Activated CD8-positive, alpha-beta memory T cell treated with anti-CD3 and anti-CD28 coated beads, Interleukin-2, amount 50 U/mL, for 48 hours (primary cell): ENCODE results near the gene TRMU.

Source experiments
- DNase-seq: peaks from one replicate; pipeline ENCODE4 v3.0.0-alpha.2; 2020

Gene TRMU

DNA sequence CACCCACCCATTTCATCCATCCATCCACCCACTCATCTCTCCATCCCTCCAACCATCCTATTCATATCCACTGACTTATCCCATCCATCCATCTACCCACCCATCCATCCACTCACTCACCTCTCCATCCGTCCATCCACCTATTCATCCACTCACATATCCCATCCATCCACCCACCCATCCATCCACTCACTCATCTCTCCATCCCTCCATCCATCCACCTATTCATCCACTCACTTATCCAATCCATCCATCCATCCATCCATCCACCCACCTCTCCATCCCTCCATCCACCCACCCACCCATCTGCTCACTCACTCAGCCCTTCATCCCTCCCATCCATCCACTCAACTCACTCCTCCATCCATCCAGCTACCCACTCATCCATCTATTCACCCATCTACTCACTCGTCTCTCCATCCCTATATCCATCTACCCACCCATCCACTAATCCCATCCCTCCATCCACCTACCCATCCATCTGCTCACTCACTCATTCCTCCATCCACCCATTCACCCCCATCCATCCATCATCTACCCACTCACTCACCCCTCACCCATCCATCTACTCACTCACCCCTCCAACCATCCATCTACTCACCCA, 36.2 kb downstream of the TRMU start:
- DNase-seq, result no peak

DNA sequence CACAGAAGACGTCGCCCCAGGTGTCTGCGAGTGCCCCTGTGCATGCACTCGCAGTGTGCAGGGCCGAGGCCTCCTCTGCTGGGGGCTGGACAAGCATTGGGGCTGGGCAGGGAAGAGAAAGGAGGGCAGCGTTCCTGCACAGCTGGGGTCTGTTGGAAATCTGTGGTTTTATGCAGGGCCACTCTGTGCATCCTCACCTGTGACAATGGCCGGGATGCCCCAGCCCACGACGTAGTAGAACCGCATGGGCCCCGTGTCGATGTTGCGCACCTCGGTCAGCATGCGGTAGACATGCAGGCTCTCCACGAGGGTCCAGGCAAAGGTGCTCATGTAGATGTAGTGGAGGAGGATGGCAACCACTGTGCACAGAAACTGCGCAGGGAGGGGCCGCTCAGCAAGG, 37.2 kb downstream of the TRMU start:
- no peak for DNase-seq

DNA sequence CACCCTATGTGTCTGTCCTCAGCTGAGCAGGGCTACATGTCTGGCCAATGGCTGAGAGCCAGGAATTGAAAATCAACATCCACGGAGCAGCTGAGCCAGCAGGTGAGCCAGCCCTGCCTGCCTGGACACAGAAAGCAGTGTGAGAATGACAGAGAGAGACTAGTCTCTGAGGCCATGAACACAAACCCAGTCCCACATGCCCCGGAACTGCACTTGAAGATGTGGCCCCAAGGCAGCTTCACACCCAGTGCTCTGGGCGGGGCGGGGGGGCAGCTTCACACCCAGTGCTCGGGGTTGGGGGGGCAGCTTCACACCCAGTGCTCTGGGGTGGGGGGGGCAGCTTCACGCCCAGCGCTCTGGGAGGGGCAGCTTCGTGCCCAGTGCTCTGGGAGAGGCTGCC, 37.6 kb downstream of the TRMU start:
- no peak for DNase-seq

DNA sequence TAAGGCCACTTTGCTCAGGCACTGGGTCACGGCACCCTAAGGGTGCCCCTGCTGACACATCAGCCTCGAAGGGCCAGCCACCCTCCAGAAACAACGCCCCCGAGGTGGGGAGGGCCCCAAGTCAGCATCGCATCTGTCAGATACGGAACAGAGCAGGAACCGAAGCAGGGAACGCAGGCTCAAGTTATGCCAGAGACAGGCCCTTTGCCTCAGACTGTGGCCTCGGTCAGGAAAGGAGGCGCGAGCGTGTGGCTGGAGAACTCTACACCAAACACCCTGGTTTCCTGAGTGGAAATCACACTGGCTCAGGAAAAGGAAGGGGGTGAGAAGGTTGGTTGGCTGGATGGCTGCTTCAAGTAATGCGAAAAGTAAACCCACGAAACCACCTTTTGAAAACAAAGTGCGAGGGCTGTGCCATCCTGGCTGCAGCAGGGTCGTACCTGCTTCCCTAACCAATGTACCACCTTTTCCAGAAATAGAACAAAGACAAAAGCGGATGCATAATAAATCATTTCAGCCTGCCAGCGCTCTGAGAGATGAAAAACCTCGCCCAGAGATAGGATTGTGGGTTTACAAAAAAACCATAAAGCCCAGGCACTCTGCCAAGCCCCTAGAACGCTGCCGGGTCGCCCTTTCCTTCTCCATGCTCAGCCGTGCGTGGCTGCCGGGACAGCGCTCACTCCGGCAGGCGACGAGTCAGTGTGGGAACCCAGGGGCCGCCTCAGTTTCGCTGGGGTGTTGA, 38.6 kb downstream of the TRMU start:
- peak; percentile 59 for DNase-seq

- DNase-seq, result no peak
Measured at GRCh38 chr22:46374663-46375474, 39.4 kb downstream of the TRMU start.

GRCh38 chr22:46376111-46376510, 40.6 kb downstream of the TRMU start:
- DNase-seq, result no peak

DNA sequence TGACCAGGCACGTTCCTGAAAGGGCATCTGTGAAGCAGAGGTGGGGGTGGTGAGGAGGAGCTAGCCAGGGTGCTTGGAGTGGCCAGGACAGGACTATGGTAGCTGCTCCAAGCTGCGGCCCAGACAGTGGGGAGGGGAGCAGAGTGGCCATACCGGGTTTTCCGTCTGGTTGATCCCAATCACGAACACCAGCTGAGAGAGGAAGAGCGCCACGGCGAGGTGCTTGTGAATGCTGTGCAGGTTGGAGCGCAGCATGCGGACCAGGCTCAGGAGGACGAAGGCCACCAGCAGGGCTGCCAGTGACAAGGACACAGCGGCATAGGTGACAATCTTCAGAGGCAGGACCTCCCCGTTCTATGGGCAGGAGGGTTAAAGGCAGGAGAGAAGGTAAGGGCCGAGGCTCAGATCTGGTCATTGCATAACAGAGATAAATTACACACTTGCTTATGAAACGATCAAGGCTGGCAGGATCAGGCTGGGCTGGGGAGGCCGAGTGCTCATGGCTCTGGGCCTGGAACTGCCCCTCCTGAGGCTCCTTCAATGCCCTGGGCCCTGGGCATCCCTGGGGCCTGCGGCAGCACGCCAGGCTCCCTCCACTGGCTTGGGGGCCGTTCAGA, 41.5 kb downstream of the TRMU start:
- DNase-seq, result no peak

DNA sequence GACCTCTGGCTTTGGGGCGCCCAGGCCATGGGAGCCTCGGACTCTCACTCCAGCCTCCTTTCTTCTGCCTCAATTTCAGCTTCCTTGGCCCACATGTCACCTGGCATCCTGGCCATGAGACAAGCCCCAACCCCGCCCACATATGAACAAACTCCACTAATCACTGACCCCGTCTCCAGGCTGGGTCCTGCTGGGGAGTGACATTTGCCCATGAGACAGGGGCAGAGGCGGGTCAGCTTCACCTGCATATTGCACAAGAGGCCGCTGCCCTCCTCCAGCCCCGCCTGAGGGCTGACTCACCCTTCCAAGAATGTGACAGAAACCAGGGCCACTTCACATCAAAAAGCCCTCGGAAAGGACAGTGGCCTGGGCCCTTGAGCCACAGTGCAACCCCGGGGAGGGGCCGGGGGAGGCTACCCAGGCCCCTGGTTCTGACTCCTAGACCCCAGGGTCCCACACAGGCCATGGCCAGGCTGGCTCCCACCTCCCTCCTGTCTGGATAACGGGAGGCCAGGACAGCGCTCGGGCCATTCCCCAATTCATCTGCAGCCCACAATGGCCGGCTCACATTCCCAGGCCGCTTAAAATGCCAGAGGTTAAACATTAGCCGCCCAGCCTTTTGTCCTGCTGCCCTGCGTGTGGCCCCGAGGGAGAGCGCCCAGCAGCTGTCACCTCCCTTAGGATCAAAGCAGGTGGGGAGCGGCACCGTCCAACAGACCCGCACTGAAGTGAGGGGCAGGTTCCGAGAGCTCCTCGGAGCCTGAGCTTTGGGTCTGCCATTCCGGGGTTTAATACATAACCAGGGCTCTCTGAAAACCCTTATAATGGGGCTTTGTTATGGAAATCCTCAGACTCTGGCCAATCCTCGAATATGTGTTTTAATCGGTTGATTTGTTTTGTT, 42.3 kb downstream of the TRMU start:
- no peak for DNase-seq

GRCh38 chr22:46378426-46379065, 43.0 kb downstream of the TRMU start:
- no peak for DNase-seq

GRCh38 chr22:46379066-46379930, 43.8 kb downstream of the TRMU start:
- DNase-seq, result no peak

DNA sequence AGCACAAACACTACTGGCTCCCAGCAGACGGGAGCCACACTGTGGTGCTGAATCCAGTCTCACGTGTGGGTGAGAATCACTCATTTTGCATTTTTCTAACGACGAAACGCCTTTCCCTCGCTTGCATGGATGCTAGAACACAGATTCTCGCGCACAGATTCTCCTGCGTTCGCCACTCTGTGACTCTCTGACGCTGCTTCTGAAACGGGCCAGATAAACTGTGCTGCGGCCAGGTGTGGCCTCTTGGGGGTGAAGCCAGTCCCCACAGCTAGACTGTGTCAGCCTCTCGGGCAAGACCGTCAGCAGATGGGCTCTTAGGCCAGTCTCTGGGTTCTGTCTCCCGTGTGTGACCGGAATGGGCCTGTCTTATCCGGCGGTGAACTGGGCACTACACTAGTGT, 44.6 kb downstream of the TRMU start:
- no peak for DNase-seq

GRCh38 chr22:46380581-46380980, 45.1 kb downstream of the TRMU start:
- DNase-seq, result no peak

GRCh38 chr22:46381142-46381541, 45.6 kb downstream of the TRMU start:
- DNase-seq, result no peak

DNA sequence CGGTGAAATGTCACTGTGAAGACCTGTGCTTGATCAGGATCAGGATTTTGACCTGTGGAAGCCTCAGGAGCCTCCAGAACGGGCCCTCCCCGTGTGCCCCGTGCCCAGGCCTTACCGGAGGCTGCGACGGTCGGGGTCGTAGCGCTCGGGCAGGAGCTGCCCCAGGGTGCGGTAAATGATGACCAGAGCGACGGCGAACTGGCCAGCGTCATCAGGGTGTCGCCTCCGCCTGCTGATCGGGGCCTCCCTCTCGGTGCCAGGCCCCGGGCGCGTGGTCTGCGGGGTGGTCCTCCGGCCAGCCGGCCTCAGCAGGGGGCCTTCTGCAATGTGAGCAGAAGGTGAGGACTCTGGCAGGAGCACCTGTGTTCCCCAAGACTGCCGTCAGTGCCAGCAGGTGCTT, 46.2 kb downstream of the TRMU start:
- DNase-seq, result no peak

- no peak for DNase-seq
Measured at GRCh38 chr22:46382524-46382923, 47.0 kb downstream of the TRMU start.

- no peak for DNase-seq
Measured at GRCh38 chr22:46386312-46386711, 50.8 kb downstream of the TRMU start.

GRCh38 chr22:46387748-46388147, 52.2 kb downstream of the TRMU start:
- no peak for DNase-seq

DNA sequence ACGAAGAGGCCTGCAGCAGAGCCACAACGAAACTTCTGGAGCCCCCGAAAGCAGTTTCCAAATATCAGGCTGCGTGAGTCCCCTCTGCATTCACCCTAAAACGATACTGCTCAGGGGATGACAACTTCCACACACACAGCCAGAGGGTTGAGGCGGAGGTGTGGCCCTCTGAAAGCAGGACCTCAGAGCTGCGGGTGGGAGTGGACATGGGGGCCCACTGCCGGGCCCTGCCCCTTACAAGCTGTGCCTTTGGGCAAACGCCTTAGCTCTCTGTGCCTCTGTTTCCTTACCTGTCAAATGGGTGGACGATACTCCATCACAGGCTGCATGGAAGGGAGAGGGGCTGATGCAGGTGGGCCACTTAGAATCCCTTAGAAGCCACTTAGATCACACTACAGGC, 53.1 kb downstream of the TRMU start:
- no peak for DNase-seq

DNA sequence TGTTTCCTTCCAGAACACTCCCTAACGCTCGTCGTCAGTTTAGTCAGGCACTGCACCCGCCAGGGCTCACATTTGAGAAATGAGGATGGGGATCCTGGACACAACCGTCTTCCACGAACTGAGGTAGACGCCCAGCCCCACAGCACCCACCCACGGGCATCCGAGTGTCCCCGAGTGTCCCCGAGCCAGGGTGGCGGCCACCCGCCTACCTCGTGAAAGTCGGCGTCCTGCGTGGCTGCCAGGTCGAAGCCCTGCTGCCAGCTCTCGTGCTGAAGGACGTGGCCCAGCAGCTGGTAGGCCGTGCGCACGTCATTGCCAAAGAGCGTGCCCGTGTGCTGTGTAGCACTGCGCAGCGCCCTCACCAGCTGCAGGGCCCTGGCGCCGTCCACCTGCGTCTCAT, 53.6 kb downstream of the TRMU start:
- DNase-seq, result no peak

- DNase-seq, result no peak
Measured at GRCh38 chr22:46390105-46390651, 54.7 kb downstream of the TRMU start.
